K562 (cell line): ENCODE measurements around the gene CYP24A1. TPM values are rescaled to one million over a fixed set of nuclear protein-coding genes. Genes with fewer than 3 reads are reported as not detected.

ENCODE experiments used
- ATAC-seq: fragments of 200-7000 bp; cut with Tn5 transposase; 3 replicates; pipeline ENCODE4 v1.9.1; 2020; ENCODE audit warnings: moderate library complexity
- BruUV-seq: library from RNA; stranded (reverse); fragments of 400-500 nt; replicated peaks from 2 replicates; lab custom pipeline; 2021; lab: Mats Ljungman, UMichigan
- CTCF ChIA-PET: fragments of 300-600 bp; formaldehyde crosslinking; extraction: SDS; loops from one replicate; lab custom pipeline; 2021; ENCODE audit warnings: low intra/inter-chr PET ratio; lab: Yijun Ruan, JAX
- POLR2A ChIA-PET: fragments of 300-600, 350-650 bp; sonication (Branson Sonifier 250); formaldehyde crosslinking; extraction: SDS; loops from one replicate; lab custom pipeline; 2021; ENCODE audit warnings: antibody characterized with exemption, inconsistent platforms; lab: Yijun Ruan, JAX
- DNase-seq, 4 experiments: peaks; one replicate each; pipeline versions ENCODE4 v3.0.0 to v3.0.0-alpha.2; 2011 to 2018; ENCODE audit warnings: low spot score in 3 of 4, mixed read lengths in 3 of 4; ENCODE audit errors: extremely low read depth in 1 of 4
- FAIRE-seq: peaks from 2 replicates; lab custom pipeline; 2011; peaks lifted over from hg19 to GRCh38; lab: Jason Lieb, UNC
- H2AFZ ChIP-seq: 2 replicates; pipeline ENCODE4 v1.6.0; 2011; ENCODE audit warnings: low read depth, low read length, control low read depth, inconsistent platforms
- H3K27ac ChIP-seq: fragments of 200-600 bp; 3 replicates; pipeline ENCODE4 v1.8.0; 2011; ENCODE audit warnings: low read depth, mild to moderate bottlenecking, control low read depth, inconsistent platforms, low read length, moderate library complexity, mixed read lengths; ENCODE audit errors: extremely low read depth
- H3K27me3 ChIP-seq, 2 experiments: fragments of 300-600 bp in 1 of 2; 2 replicates in 1 of 2; 3 replicates in 1 of 2; pipeline versions ENCODE4 v1.6.0 to v1.8.0; 2011; ENCODE audit warnings: inconsistent platforms in 2 of 2, low read length in 2 of 2, mild to moderate bottlenecking in 1 of 2, mixed read lengths in 1 of 2, moderate library complexity in 1 of 2; ENCODE audit not compliant: control insufficient read depth in 2 of 2, insufficient read depth in 2 of 2
- H3K36me3 ChIP-seq: fragments of 300-600 bp; 3 replicates; pipeline ENCODE4 v1.8.0; 2011; ENCODE audit warnings: mild to moderate bottlenecking, low read length, inconsistent platforms; ENCODE audit not compliant: control insufficient read depth, insufficient read depth
- H3K4me1 ChIP-seq, 2 experiments: fragments of 200-600 bp in 1 of 2; replicated peaks in 1 of 2; 2 replicates in 1 of 2; 3 replicates in 1 of 2; pipeline versions ENCODE4 v1.5.1 to v1.8.0; 2011; ENCODE audit warnings: inconsistent platforms in 2 of 2, low read length in 2 of 2, mild to moderate bottlenecking in 1 of 2, mixed read lengths in 1 of 2, moderate library complexity in 1 of 2; ENCODE audit not compliant: control insufficient read depth in 2 of 2, insufficient read depth in 2 of 2
- H3K4me2 ChIP-seq: 2 replicates; pipeline ENCODE4 v1.6.1; 2011; ENCODE audit warnings: low read length, control low read depth, inconsistent platforms, mixed read lengths; ENCODE audit not compliant: insufficient read depth
- H3K4me3 ChIP-seq: fragments of 200-600 bp; sonication (generic), shearing (Covaris generic); 2 replicates; pipeline ENCODE4 v1.5.1; 2016; ENCODE audit warnings: control low read depth, inconsistent platforms
- H3K79me2 ChIP-seq: fragments of 200-600 bp; 3 replicates; pipeline ENCODE4 v1.8.0; 2011; ENCODE audit warnings: low read length, inconsistent platforms; ENCODE audit not compliant: control insufficient read depth, insufficient read depth
- H3K9ac ChIP-seq, 2 experiments: 2 replicates each; pipeline versions ENCODE4 v1.6.0 to v1.6.1; 2011; ENCODE audit warnings: low read depth in 2 of 2, low read length in 2 of 2, control low read depth in 1 of 2, inconsistent platforms in 1 of 2, mild to moderate bottlenecking in 1 of 2, mixed read lengths in 1 of 2; ENCODE audit not compliant: insufficient read depth in 1 of 2
- H3K9me1 ChIP-seq: one replicate; pipeline ENCODE4 v1.6.0; 2011; ENCODE audit warnings: inconsistent platforms, mild to moderate bottlenecking, low read length, moderate library complexity; ENCODE audit not compliant: control insufficient read depth, insufficient read depth
- H3K9me3 ChIP-seq: replicated peaks from 2 replicates; pipeline ENCODE4 v1.5.1; 2011; ENCODE audit warnings: low read depth, low read length, inconsistent platforms; ENCODE audit not compliant: control insufficient read depth, insufficient read depth
- H4K20me1 ChIP-seq: replicated peaks from 2 replicates; pipeline ENCODE4 v1.6.1; 2011; ENCODE audit warnings: low read length, inconsistent platforms, mixed read lengths; ENCODE audit not compliant: control insufficient read depth, insufficient read depth
- DMBX1 ChIP-seq: fragments of 250-450 bp; sonication (Bioruptor Pico); IDR thresholded peaks from 2 replicates; pipeline ENCODE4 v1.8.0; 2022; ENCODE audit warnings: inconsistent platforms, mild to moderate bottlenecking, moderate library complexity, borderline replicate concordance
- DNMT1 ChIP-seq: fragments of 450-650 bp; IDR thresholded peaks from 2 replicates; pipeline ENCODE4 v1.6.1; 2016; ENCODE audit warnings: antibody characterized with exemption, mild to moderate bottlenecking
- ETV5 ChIP-seq: sonication (generic); formaldehyde crosslinking; IDR thresholded peaks from 2 replicates; pipeline ENCODE4 v1.4.0; 2020; ENCODE audit warnings: low read depth, mild to moderate bottlenecking, missing genetic modification reagents
- GTF2E2 ChIP-seq: fragments of 200-800 bp; sonication (Bioruptor generic); IDR thresholded peaks from 2 replicates; pipeline ENCODE4 v1.6.1; 2016; ENCODE audit warnings: missing genetic modification characterization, missing compliant biosample characterization
- MECOM ChIP-seq: fragments of 250-450 bp; sonication (Bioruptor Pico); IDR thresholded peaks from 2 replicates; pipeline ENCODE4 v1.8.0; 2022; ENCODE audit warnings: inconsistent platforms
- NFIX ChIP-seq: fragments of 250-450 bp; sonication (Bioruptor Pico); IDR thresholded peaks from 2 replicates; pipeline ENCODE4 v1.4.0; 2020; ENCODE audit warnings: low read depth, mild to moderate bottlenecking, moderate library complexity
- PCBP1 ChIP-seq: fragments of 200-400 bp; formaldehyde crosslinking; IDR thresholded peaks from 2 replicates; pipeline ENCODE4 v1.6.1; 2018; ENCODE audit warnings: mild to moderate bottlenecking, low read depth, low read length; ENCODE audit not compliant: poor library complexity, severe bottlenecking
- POLR2A ChIP-seq: fragments of 450-650 bp; conservative IDR thresholded peaks from 2 replicates; pipeline ENCODE4 v1.6.1; 2016
- RAD51 ChIP-seq: fragments of 450-650 bp; IDR thresholded peaks from 2 replicates; pipeline ENCODE4 v1.7.1; 2016; ENCODE audit warnings: low read depth, mild to moderate bottlenecking, borderline replicate concordance
- RBM15 ChIP-seq: fragments of 200-400 bp; formaldehyde crosslinking; IDR thresholded peaks from 2 replicates; pipeline ENCODE4 v1.6.1; 2018; ENCODE audit warnings: mild to moderate bottlenecking, low read length, moderate library complexity; ENCODE audit not compliant: insufficient read depth
- SMAD3 ChIP-seq: fragments of 450-650 bp; formaldehyde crosslinking; conservative IDR thresholded peaks from 2 replicates; pipeline ENCODE4 v1.4.0; 2020; ENCODE audit warnings: mild to moderate bottlenecking
- TAL1 ChIP-seq: fragments of 450-650 bp; IDR thresholded peaks from 2 replicates; pipeline ENCODE4 v1.6.1; 2016; ENCODE audit warnings: mild to moderate bottlenecking
- ZBTB11 ChIP-seq, 3 experiments: fragments of 200-800 bp in 1 of 3; fragments of 250-450 bp in 1 of 3; fragments of 450-650 bp in 1 of 3; sonication (Bioruptor Pico) in 1 of 3; sonication (Bioruptor generic) in 1 of 3; formaldehyde crosslinking in 1 of 3; IDR thresholded peaks; 2 replicates each; pipeline versions ENCODE4 v1.6.1 to v1.8.0; 2016 to 2022; ENCODE audit warnings: mild to moderate bottlenecking in 2 of 3, missing genetic modification characterization in 2 of 3, missing compliant biosample characterization in 1 of 3, moderate library complexity in 1 of 3
- ZBTB17 ChIP-seq: fragments of 450-650 bp; formaldehyde crosslinking; IDR thresholded peaks from 2 replicates; pipeline ENCODE4 v1.4.0; 2020; ENCODE audit warnings: mild to moderate bottlenecking
- ZNF184 ChIP-seq: sonication (generic); formaldehyde crosslinking; IDR thresholded peaks from 2 replicates; pipeline ENCODE4 v1.5.0; 2020; ENCODE audit warnings: missing genetic modification reagents
- ZNF707 ChIP-seq: fragments of 250-450 bp; sonication (Bioruptor Pico); conservative IDR thresholded peaks from 2 replicates; pipeline ENCODE4 v1.8.0; 2022; ENCODE audit warnings: inconsistent platforms, mild to moderate bottlenecking, moderate library complexity
- WGBS: fragments of 100-300 bp; shearing (Covaris generic); methylation state at CpG from one replicate; pipeline ENCODE4 v1.1.6; 2016; ENCODE audit warnings: low coverage, mixed read lengths; ENCODE audit not compliant: insufficient coverage; ENCODE audit errors: missing lambda C conversion rate; 5-methylcytosine and 5-hydroxymethylcytosine counted together
- in situ Hi-C: fragments of 300-500 bp; cut with MboI; formaldehyde crosslinking; loops from 4 replicates; pipeline ENCODE4 v1.15.0; 2018; ENCODE audit warnings: inconsistent platforms, mixed read lengths
- intact Hi-C: fragments of 100-400 bp; cut with micrococcal nuclease; formaldehyde crosslinking; loops from 2 replicates; pipeline ENCODE4 v1.14.2; 2022
- polyA plus RNA-seq, 8 experiments: library from polyadenylated mRNA; depleted of rRNA in 4 of 8; stranded (reverse) in 5 of 8; unstranded in 3 of 8; fragments of >200 nt; fragmentation: Nextera tagmentation in 2 of 8; fragmentation: Illumina TruSeq in 1 of 8; extraction: Ambion mirVana in 2 of 8; extraction: Trizol in 1 of 8; gene quantifications; 2 replicates each; pipeline versions ENCODE4 v1.2.1 to v1.2.3, GENCODE V29; 2011 to 2014; ENCODE audit warnings: inconsistent platforms in 1 of 8, missing spikeins in 1 of 8
- total RNA-seq, 7 experiments: library from RNA; depleted of rRNA in 6 of 7; stranded (reverse); fragments of >200 nt in 6 of 7; fragmentation: Illumina TruSeq in 2 of 7; extraction: Trizol in 2 of 7; gene quantifications; 2 replicates each; pipeline versions ENCODE4 v1.2.1 to v1.2.3, GENCODE V29; 2011 to 2021; ENCODE audit warnings: low replicate concordance in 1 of 7

Gene CYP24A1
- total and polyA plus RNA-seq, 9 of the 15 experiments (the other 6 are each of a cell fraction or from before 2014, with no cell fraction given): 0.04 TPM; not detected in 8

GRCh38 chr20:54221353-54221752, 47.6 kb upstream of the CYP24A1 start:
- no peak overlapping the region for H3K27ac ChIP-seq
- TF ChIP-seq SMAD3 (no peak), NFIX (CRISPR knock-in tag) (no peak), RBM15 (no peak), POLR2A (no peak), ZNF184 (no peak), MECOM (CRISPR knock-in tag) (no peak), PCBP1 (no peak), ZBTB11 (CRISPR knock-in tag; IDR thresholded peaks at IDR 0.05) (no peak; a peak in 1 of 6 replicates), ETV5 (CRISPR knock-in tag) (no peak), RAD51 (no peak), DNMT1 (no peak), GTF2E2 (tag) (no peak), TAL1 (no peak), DMBX1 (CRISPR knock-in tag) (no peak), ZNF707 (no peak), ZBTB17 (no peak)
- TF ChIP-seq, all 486 proteins: peak for 0
- Histone ChIP-seq H3K4me3 (no peak overlapping the region), H3K27me3 (no peaks in the 10 kb centered on the region), H2AFZ (no peak overlapping the region), H3K9me1 (no peaks in the 10 kb centered on the region), H3K79me2 (no peaks in the 10 kb centered on the region), H3K36me3 (peaks cover 20% of the 10 kb centered on the region), H3K9me3 (no peaks in the 10 kb centered on the region), H3K9ac (no peak overlapping the region), H3K4me1 (no peaks in the 10 kb centered on the region), H3K4me2 (no peak overlapping the region), H4K20me1 (no peaks in the 10 kb centered on the region)
- FAIRE-seq (no peak), ATAC-seq (no peak), DNase-seq (no peak)
- no TSS peak for BruUV-seq
- intact Hi-C loops (no loop called here), in situ Hi-C loops (loop anchor here (25.0 kb wide), 1 partner anchor 659 kb away; no protein-coding TSS in a partner anchor)
- 83% methylated on average over 4 of the region's 4 CpGs for WGBS
- CTCF ChIA-PET: no interaction called here
- POLR2A ChIA-PET: no interaction called here
